A549 (cell line): ENCODE results near the gene DRAXIN. TPM values are rescaled to one million over a fixed set of nuclear protein-coding genes. Genes with fewer than 3 reads are reported as not detected.
A peak's percentile ranks its signal among the peaks of the same experiment; 100 is the strongest.

ENCODE experiments used
- ATAC-seq, 2 experiments: fragments of 200-7000 bp in 1 of 2; fragments of >200 bp in 1 of 2; cut with Nextera tagmentation in 1 of 2; cut with Tn5 transposase in 1 of 2; 3 replicates each; pipeline versions ENCODE4 v1.8.0 to v1.9.1; 2018 to 2020; ENCODE audit warnings: mild to moderate bottlenecking in 1 of 2, moderate library complexity in 1 of 2
- CTCF ChIA-PET: fragments of 300-600 bp; sonication (Branson Sonifier 250); formaldehyde crosslinking; extraction: SDS; loops from one replicate; lab custom pipeline; 2021; ENCODE audit warnings: antibody characterized with exemption, inconsistent platforms; lab: Yijun Ruan, JAX
- POLR2A ChIA-PET: fragments of 350-600 bp; formaldehyde crosslinking; extraction: SDS; loops from one replicate; lab custom pipeline; 2021; ENCODE audit warnings: antibody characterized with exemption, inconsistent platforms; lab: Yijun Ruan, JAX
- DNase-seq, 2 experiments: peaks; one replicate each; pipeline versions ENCODE4 v3.0.0 to v3.0.0-alpha.2; 2011 to 2016; ENCODE audit warnings: low read depth in 1 of 2, low spot score in 1 of 2
- FAIRE-seq: peaks from 2 replicates; lab custom pipeline; 2011; peaks lifted over from hg19 to GRCh38; lab: Jason Lieb, UNC
- H3K27ac ChIP-seq, 2 experiments: fragments of >200 bp; sonication (Bioruptor Twin); formaldehyde crosslinking; 3 replicates each; pipeline ENCODE4 v1.5.1; 2016 to 2017
- H3K4me1 ChIP-seq: fragments of >200 bp; sonication (Bioruptor Twin); formaldehyde crosslinking; 3 replicates; pipeline ENCODE4 v1.6.1; 2016
- H3K4me2 ChIP-seq: fragments of >200 bp; sonication (Bioruptor Twin); formaldehyde crosslinking; 3 replicates; pipeline ENCODE4 v1.6.1; 2016
- H3K4me3 ChIP-seq: fragments of >200 bp; sonication (Bioruptor Twin); formaldehyde crosslinking; 3 replicates; pipeline ENCODE4 v1.5.1; 2016
- H3K9me3 ChIP-seq: fragments of >200 bp; sonication (Bioruptor Twin); formaldehyde crosslinking; 3 replicates; pipeline ENCODE4 v1.6.1; 2016
- CBX2 ChIP-seq: fragments of 200-600 bp; sonication (generic); IDR thresholded peaks from 2 replicates; pipeline ENCODE4 v1.6.1; 2016; ENCODE audit warnings: low read depth, mild to moderate bottlenecking, borderline replicate concordance
- CHD2 ChIP-seq: fragments of 150-350 bp; IDR thresholded peaks from 2 replicates; pipeline ENCODE4 v1.6.1; 2014; ENCODE audit warnings: low read length; ENCODE audit not compliant: partially characterized antibody
- CHD4 ChIP-seq: fragments of 200-600 bp; sonication (generic); IDR thresholded peaks from 2 replicates; pipeline ENCODE4 v1.6.1; 2016; ENCODE audit warnings: antibody characterized with exemption, mild to moderate bottlenecking, borderline replicate concordance
- E2F6 ChIP-seq: IDR thresholded peaks from 2 replicates; pipeline ENCODE4 v1.6.1; 2012; ENCODE audit warnings: low read depth, borderline replicate concordance
- EHF ChIP-seq: fragments of 250-450 bp; sonication (Bioruptor Pico); IDR thresholded peaks from 2 replicates; pipeline ENCODE4 v1.5.0; 2020; ENCODE audit warnings: mild to moderate bottlenecking
- ELK1 ChIP-seq: fragments of 150-350 bp; IDR thresholded peaks from 2 replicates; pipeline ENCODE4 v1.6.1; 2014; ENCODE audit warnings: low read depth, mild to moderate bottlenecking, low read length
- FOSL2 ChIP-seq, 2 experiments: fragments of 450-650 bp in 1 of 2; fragments of >200 bp in 1 of 2; sonication (Bioruptor Twin) in 1 of 2; formaldehyde crosslinking; IDR thresholded peaks; 2 replicates each; pipeline versions ENCODE4 v1.5.0 to v1.6.1; 2016 to 2020; ENCODE audit warnings: mild to moderate bottlenecking in 1 of 2, moderate library complexity in 1 of 2
- FOXS1 ChIP-seq: fragments of 250-450 bp; sonication (Bioruptor Pico); IDR thresholded peaks from 2 replicates; pipeline ENCODE4 v1.5.0; 2020; ENCODE audit warnings: mild to moderate bottlenecking, moderate library complexity
- HDAC2 ChIP-seq: fragments of 200-600 bp; sonication (generic); IDR thresholded peaks from 2 replicates; pipeline ENCODE4 v1.6.1; 2016
- HEYL ChIP-seq: fragments of 250-450 bp; sonication (Bioruptor Pico); IDR thresholded peaks from 2 replicates; pipeline ENCODE4 v1.8.0; 2021; ENCODE audit warnings: mild to moderate bottlenecking, moderate library complexity
- JUN ChIP-seq, 2 experiments: fragments of >200 bp; sonication (Bioruptor Twin); formaldehyde crosslinking; IDR thresholded peaks; 2 replicates in 1 of 2; 3 replicates in 1 of 2; pipeline ENCODE4 v1.6.1; 2016 to 2017
- JUNB ChIP-seq: fragments of >200 bp; sonication (Bioruptor Twin); formaldehyde crosslinking; IDR thresholded peaks from 2 replicates; pipeline ENCODE4 v1.6.1; 2016
- KDM5A ChIP-seq: fragments of 200-600 bp; sonication (generic); IDR thresholded peaks from 2 replicates; pipeline ENCODE4 v1.6.1; 2016; ENCODE audit warnings: antibody characterized with exemption, mild to moderate bottlenecking
- MAZ ChIP-seq: fragments of 150-350 bp; IDR thresholded peaks from 2 replicates; pipeline ENCODE4 v1.6.1; 2014; ENCODE audit warnings: antibody characterized with exemption, low read depth, low read length, borderline replicate concordance
- PHF8 ChIP-seq: fragments of 200-600 bp; sonication (generic); IDR thresholded peaks from 2 replicates; pipeline ENCODE4 v1.6.1; 2016; ENCODE audit warnings: low read depth, mild to moderate bottlenecking, antibody characterized with exemption, moderate library complexity, borderline replicate concordance
- POLR2A ChIP-seq: IDR thresholded peaks from 2 replicates; pipeline ENCODE4 v1.6.1; 2012; ENCODE audit warnings: mild to moderate bottlenecking, low read length
- RNF2 ChIP-seq: fragments of 200-600 bp; sonication (generic); IDR thresholded peaks from 2 replicates; pipeline ENCODE4 v1.6.1; 2016; ENCODE audit warnings: low read depth, mild to moderate bottlenecking, antibody characterized with exemption, moderate library complexity, borderline replicate concordance
- SMC3 ChIP-seq: fragments of >200 bp; sonication (Bioruptor Twin); formaldehyde crosslinking; IDR thresholded peaks from 3 replicates; pipeline ENCODE4 v1.6.1; 2018; ENCODE audit warnings: inconsistent platforms
- WGBS: methylation state at CpG from one replicate; pipeline ENCODE4 v1.1.6; 2017; ENCODE audit errors: missing lambda C conversion rate; 5-methylcytosine and 5-hydroxymethylcytosine counted together
- polyA plus RNA-seq, 4 experiments: library from polyadenylated mRNA; depleted of rRNA in 3 of 4; stranded (reverse); fragments of >200 nt; fragmentation: RNase III in 1 of 4; extraction: RNeasy Plus Mini Kit Qiagen cat#74134 plus additional on column Dnase treatment in 1 of 4; gene quantifications; 2 replicates in 3 of 4; 3 replicates in 1 of 4; pipeline ENCODE4 v1.2.3, GENCODE V29; 2011 to 2017
- TF ChIP-seq, protein P1 (sequence below): fragments of 250-450 bp; sonication (Bioruptor Pico); IDR thresholded peaks from 2 replicates; pipeline ENCODE4 v1.5.0; 2020; ENCODE audit warnings: low read depth, mild to moderate bottlenecking, moderate library complexity
- TF ChIP-seq, protein P2 (sequence below): fragments of >200 bp; sonication (Bioruptor Twin); formaldehyde crosslinking; IDR thresholded peaks from 3 replicates; pipeline ENCODE4 v1.5.1; 2016

The DRAXIN gene
- polyA plus RNA-seq, 2 of the 4 experiments (the other 2 are of a cell fraction): 0.03 TPM; not detected in 1

DNA sequence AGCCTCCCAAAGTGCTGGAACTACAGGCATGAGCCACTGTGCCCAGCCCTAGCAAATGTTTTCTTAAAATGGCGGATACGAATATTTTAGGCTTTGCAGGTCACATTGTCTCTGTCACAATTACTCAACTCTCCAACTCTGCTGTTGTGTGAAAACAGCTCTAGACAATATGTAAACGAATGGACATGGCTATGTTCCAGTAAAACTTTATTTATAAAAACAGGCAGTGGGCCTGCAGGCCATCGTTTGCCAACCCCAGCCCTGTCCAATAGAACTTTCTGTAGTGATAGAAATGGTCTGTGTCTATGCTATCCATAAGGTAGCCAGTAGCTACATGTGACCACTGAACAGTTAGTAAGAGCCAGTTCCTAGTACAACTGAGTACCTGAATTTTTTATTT is 31.8 kb upstream of the DRAXIN start (continued):
- TF ChIP-seq ELK1 (no peak), KDM5A (no peak), EHF (no peak)

DNA sequence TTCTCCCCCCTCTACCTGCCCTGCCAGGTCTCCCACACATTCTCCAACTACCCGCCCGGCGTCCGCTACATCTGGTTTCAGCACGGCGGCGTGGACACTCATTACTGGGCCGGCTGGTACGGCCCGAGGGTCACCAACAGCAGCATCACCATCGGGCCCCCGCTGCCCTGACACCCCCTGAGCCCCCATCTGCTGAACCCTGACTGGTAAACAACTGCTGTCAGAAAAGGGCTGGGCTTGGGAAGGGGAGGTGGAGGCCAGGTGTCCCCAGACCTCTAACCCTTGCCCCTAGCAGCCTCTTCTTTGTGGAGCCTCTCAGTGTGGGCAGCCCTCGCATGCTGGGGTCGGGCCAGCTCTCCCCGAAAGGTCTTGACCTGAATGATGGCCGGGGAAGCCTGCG is 30.4 kb upstream of the DRAXIN start:
- Histone ChIP-seq H3K27ac (no peak overlapping the region), H3K9me3 (no peaks in the 10 kb centered on the region), H3K4me1 (no peaks in the 10 kb centered on the region), H3K4me3 (no peak overlapping the region), H3K4me2 (no peak overlapping the region)
- 98% methylated on average over 7 of the region's 17 CpGs for WGBS
- TF ChIP-seq RNF2 (no peak), POLR2A (no peak), MAZ (no peak), CHD4 (no peak), KDM5A (no peak), E2F6 (no peak), HEYL (CRISPR knock-in tag) (no peak), FOXS1 (no peak), JUNB (no peak), FOSL2 (IDR thresholded peaks at IDR 0.05) (no peak), FOSL2 (CRISPR knock-in tag; IDR thresholded peaks at IDR 0.05) (no peak), CBX2 (no peak), SMC3 (no peak)
- TF ChIP-seq, protein P1, sequence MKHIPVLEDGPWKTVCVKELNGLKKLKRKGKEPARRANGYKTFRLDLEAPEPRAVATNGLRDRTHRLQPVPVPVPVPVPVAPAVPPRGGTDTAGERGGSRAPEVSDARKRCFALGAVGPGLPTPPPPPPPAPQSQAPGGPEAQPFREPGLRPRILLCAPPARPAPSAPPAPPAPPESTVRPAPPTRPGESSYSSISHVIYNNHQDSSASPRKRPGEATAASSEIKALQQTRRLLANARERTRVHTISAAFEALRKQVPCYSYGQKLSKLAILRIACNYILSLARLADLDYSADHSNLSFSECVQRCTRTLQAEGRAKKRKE (CRISPR knock-in tag): no peak
- ChIA-PET CTCF (interaction anchor here (0.6 to 5.6 kb wide), 5 partner anchors 14 to 623 kb away, joined by 3 to 42 read pairs (median 3); no protein-coding TSS in a partner anchor), POLR2A (no interaction called here)
- no peak for ATAC-seq
- no peak for DNase-seq
- FAIRE-seq: no peak

DNA sequence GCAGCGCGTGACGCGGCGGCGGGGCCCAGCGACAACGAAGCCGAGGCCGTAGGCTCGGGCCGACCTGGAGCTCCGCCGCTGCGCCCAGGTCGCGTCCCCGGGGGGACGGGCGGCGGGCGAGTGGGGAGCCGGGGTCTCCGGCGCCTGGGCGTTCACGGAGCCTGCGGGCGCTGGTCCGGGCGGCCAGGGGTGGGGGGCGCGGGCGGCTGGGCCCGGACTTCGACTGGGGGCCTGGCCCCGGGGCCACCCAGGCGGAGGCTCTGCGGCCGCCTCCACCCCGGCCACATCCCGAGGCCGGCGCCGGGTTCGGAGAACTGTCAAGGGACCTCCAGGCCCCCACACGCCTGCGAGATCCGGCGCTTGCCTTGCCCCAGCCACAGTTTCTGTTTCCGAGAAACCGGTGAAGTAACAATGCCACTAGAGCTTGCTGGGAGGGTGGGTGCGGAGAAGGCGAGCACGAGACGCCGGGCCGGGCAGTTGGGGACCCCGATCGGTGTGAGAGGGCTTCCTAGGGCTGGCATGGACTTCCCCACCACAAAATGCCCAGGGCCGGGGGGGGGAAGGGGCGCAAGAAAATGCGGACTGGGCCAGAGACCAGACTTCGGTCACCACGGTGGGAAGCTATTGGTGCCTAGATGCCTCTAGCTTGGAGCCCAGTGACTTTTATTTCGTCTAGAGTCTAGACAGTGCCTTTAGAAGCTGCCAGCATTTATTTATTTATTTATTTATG is 27.0 kb upstream of the DRAXIN start:
- TF ChIP-seq PHF8 (0 out of 2 replicates have a peak, but pooled peaks have one; percentile 25), HDAC2 (no peak), JUN (IDR thresholded peaks at IDR 0.05) (peak in 1 of 2 experiments; percentile 11; a peak in 1 of 5 replicates), CHD2 (no peak)
- TF ChIP-seq, protein P2, sequence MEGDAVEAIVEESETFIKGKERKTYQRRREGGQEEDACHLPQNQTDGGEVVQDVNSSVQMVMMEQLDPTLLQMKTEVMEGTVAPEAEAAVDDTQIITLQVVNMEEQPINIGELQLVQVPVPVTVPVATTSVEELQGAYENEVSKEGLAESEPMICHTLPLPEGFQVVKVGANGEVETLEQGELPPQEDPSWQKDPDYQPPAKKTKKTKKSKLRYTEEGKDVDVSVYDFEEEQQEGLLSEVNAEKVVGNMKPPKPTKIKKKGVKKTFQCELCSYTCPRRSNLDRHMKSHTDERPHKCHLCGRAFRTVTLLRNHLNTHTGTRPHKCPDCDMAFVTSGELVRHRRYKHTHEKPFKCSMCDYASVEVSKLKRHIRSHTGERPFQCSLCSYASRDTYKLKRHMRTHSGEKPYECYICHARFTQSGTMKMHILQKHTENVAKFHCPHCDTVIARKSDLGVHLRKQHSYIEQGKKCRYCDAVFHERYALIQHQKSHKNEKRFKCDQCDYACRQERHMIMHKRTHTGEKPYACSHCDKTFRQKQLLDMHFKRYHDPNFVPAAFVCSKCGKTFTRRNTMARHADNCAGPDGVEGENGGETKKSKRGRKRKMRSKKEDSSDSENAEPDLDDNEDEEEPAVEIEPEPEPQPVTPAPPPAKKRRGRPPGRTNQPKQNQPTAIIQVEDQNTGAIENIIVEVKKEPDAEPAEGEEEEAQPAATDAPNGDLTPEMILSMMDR: peak; percentile 11; the same call in 1 of the 3 replicates
- peak overlapping the region; percentile 59 for H3K4me3 ChIP-seq
- WGBS: 27% methylated on average over 6 of the region's 66 CpGs
- ChIA-PET CTCF (interaction anchor here (0.6 to 5.6 kb wide), 22 partner anchors 8 to 627 kb away, joined by 3 to 42 read pairs (median 4); partner anchors contain the start of genes FBXO44 and MAD2L2), POLR2A (interaction anchor here (0.6 to 1.4 kb wide), 4 partner anchors 55 to 402 kb away, joined by 3 to 4 read pairs (median 4); no protein-coding TSS in a partner anchor)
- ATAC-seq: peak; percentile 61 to 76
- peak overlapping the region; percentile 78 for H3K4me2 ChIP-seq
- H3K4me1 ChIP-seq: no peaks in the 10 kb centered on the region
- no peak for DNase-seq
- no peak for FAIRE-seq
- H3K27ac ChIP-seq: peak overlapping the region; percentile 68 to 90
- no peaks in the 10 kb centered on the region for H3K9me3 ChIP-seq
